Epithelial cell of esophagus (primary cell): ENCODE results near the gene SKA2.
A peak's percentile ranks its signal among the peaks of the same experiment; 100 is the strongest.
"Not testable (repeated sequence)": the region's sequence is repeated elsewhere in the genome, so short reads cannot be mapped to it uniquely, and the experiment has no call there.

Experiments
- DNase-seq: peaks from one replicate; pipeline ENCODE4 v3.0.0; 2010; ENCODE audit warnings: low read depth
- H3K4me3 ChIP-seq: 2 replicates; pipeline ENCODE4 v1.5.1; 2011; ENCODE audit warnings: mild to moderate bottlenecking, low read length, control low read depth
- TF ChIP-seq, protein P1 (sequence below): IDR thresholded peaks from 2 replicates; pipeline ENCODE4 v1.5.1; 2011; ENCODE audit warnings: low read depth, mild to moderate bottlenecking, low read length, control low read depth, inconsistent platforms; ENCODE audit not compliant: insufficient read depth; ENCODE audit errors: missing control alignments

Gene SKA2

DNA sequence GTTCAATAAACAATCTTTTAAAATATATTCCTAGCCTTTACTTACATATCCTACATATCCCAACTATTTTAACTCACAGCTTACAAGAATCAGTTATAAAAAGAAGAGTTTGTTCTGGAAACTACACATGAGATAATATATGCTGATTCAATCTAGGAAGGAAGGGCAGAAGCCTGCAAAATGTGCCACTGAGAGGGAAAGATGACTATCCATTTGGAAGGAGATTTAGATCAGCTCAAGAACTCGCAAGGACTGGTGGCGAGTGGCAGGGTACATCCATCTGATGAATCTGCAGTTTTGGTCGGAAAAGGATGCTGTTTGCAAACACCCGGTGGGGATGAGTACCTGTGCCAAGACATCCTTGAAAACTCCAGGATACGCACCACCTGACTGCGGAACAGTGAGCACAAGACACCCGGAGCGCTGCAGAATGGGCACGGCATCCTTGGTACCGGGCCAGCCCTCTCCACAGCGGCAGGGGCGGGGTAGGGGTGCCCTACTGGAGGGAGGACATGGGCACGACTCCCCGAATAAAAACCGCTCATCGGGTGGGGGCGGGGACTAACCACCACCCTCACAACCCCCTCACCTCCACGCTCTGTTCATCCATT lies 49.0 kb downstream of the SKA2 start:
- peak overlapping the region; percentile 84 for H3K4me3 ChIP-seq
- DNase-seq = peak; percentile 60
- TF ChIP-seq, protein P1, sequence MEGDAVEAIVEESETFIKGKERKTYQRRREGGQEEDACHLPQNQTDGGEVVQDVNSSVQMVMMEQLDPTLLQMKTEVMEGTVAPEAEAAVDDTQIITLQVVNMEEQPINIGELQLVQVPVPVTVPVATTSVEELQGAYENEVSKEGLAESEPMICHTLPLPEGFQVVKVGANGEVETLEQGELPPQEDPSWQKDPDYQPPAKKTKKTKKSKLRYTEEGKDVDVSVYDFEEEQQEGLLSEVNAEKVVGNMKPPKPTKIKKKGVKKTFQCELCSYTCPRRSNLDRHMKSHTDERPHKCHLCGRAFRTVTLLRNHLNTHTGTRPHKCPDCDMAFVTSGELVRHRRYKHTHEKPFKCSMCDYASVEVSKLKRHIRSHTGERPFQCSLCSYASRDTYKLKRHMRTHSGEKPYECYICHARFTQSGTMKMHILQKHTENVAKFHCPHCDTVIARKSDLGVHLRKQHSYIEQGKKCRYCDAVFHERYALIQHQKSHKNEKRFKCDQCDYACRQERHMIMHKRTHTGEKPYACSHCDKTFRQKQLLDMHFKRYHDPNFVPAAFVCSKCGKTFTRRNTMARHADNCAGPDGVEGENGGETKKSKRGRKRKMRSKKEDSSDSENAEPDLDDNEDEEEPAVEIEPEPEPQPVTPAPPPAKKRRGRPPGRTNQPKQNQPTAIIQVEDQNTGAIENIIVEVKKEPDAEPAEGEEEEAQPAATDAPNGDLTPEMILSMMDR = no peak

DNA sequence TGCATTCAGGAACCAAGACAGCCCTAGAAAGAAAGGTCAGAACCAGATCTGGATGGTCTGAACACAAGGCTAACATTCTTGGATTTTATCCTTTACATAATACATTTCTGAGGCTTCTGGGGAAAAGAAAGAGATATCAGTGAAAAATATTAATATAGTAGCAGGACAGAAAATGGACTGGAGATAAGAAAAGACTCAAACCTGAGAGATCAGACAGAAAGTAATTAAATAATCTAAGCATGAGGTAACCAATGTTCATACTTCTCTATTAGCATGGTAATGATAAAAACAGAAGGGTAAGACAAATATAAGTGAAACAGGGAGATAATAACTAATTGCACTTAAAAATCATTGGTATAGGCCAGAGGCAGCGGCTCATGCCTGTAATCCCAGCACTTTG lies 53.8 kb downstream of the SKA2 start:
- DNase-seq = no peak
- TF ChIP-seq, protein P1 = no peak
- H3K4me3 ChIP-seq = no peak overlapping the region

DNA sequence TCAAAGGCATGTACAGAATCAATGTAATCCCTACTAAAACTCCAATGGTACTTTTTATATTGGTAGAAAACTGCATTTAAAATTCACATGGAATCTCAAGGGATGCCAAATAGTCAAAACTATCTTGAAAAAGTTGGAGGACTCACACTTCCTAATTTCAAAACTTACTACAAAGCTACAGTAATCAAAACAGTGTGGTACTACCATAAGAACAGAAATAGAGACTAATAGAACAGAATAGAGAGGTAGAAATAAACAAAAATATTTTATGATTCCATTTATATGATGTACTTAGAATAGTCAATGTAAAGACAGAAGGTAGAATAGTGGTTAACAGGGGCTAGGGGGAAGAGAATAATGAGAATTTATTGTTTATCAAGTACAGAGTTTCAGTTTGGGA lies 57.1 kb downstream of the SKA2 start:
- no peak for DNase-seq
- no peak overlapping the region for H3K4me3 ChIP-seq
- TF ChIP-seq, protein P1 = no peak

DNA sequence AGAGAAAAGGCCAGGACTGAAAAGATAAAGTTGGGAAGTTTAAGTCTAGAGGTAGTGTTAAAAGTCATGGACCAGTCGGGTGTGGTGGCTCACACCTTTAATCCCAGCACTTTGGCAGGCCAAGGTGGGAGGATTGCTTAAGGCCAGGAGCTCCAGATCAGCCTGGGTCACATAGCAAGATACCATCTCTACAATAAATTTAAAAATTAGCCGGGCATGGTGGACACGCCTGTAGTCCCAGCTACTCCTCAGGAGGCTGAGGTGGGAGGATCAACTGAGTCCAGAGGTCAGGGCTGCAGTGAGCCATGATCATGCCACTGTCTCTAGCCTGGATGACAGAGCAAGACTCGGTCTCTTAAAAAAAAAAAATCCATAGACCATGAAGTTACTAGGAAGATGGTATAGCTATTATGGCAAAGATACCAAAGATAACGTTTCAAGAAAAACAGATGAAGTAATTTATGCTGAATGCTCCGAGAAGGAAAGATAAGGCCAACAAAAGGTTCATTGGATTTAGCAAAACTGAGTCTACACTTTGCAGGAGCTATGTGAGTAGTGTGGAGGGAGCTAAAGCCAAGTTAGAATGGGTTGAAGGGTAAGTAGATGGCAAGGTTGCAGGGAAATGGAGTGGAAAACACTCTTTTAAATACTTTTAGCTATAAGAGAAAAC lies 60.0 kb downstream of the SKA2 start:
- no peak for DNase-seq
- TF ChIP-seq, protein P1 = no peak
- no peak overlapping the region for H3K4me3 ChIP-seq

DNA sequence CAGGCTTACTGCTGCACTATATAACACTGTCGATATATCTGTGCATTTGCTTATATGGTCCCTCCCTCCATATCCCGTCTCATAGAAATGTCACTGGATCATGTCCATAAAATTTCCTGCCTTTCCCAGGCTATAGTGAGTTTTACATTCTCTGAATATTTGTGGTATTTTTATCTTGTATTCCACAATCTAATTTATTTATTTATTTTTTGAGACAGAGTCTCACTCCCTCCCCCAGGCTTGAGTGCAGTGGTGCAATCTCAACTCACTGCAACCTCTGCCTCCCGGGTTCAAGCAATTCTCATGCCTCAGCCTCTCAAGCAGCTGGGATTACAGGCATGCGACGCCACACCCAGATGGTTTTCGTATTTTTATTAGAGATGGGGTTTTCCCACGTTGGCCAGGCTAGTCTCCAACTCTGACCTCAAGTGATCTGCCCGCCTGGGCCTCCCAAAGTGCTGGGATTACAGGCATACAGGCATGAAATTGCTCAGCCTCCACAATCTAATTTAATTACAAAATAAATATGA lies 61.2 kb downstream of the SKA2 start:
- H3K4me3 ChIP-seq = no peak overlapping the region
- TF ChIP-seq, protein P1 = no peak
- DNase-seq = peak; percentile 79

DNA sequence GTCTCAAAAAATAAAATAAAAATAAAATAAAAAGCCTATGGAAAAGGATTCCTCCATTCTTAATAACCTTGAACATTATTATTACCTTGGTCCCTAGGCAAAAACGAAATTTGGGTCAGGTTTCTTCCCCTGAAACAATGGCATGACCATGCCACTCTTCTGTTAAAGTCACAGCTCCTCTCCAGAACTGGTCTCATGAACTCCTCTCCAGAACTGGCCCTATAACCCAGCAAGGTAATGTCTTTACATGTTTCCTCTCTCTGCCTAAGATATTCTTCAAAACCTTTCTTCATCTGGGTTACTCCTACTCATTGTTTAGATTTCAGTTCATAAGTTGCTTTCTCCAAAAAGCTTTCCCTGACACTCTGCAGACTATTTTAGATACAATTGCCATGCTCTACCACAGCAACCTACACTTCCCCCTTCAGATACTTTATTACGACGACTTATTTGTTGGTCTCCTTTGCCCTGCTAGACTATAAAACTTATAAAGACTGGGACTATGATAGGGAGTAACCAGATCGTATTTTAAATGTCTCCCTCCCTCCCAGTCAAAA lies 61.8 kb downstream of the SKA2 start:
- DNase-seq = no peak
- no peak overlapping the region for H3K4me3 ChIP-seq
- TF ChIP-seq, protein P1 = no peak

DNA sequence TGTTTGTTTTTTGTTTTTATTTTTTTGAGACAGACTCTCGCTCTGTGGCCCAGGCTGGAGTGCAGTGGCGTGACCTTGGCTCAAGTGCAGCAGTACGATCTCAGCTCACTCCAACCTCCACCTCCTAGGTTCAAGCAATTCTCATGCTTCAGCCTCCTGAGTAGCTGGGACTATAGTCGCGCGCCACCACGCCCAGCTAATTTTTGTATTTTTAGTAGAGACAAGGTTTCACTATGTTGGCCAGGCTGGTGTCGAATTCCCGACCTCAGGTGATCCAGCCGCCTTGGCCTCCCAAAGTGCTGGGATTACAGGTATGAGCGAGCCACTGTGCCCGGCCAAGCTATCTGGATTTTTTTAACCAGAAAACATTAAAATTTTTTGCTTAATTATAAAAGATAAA lies 64.4 kb downstream of the SKA2 start:
- H3K4me3 ChIP-seq, DNase-seq: not testable (repeated sequence)
